Kidney (tissue), 14 donors: Measurements from ENCODE around the gene ABL1. TPM values are rescaled to one million over a fixed set of nuclear protein-coding genes. Genes with fewer than 3 reads are reported as not detected.

Experiments
- DNase-seq, 5 donors: peaks; one replicate each; pipeline ENCODE4 v3.0.0-alpha.2; 2013 to 2020
- FAIRE-seq: peaks from 2 replicates; lab custom pipeline; 2012; peaks lifted over from hg19 to GRCh38; lab: Jason Lieb, UNC
- H3K27ac ChIP-seq, 2 donors: one replicate each; pipeline ENCODE4 v1.7.0; 2013; ENCODE audit warnings: low read depth in 2 of 2, low read length in 2 of 2, inconsistent platforms in 1 of 2
- H3K27me3 ChIP-seq: one replicate; pipeline ENCODE4 v1.7.1; 2013; ENCODE audit warnings: low read length, inconsistent platforms; ENCODE audit not compliant: control insufficient read depth, insufficient read depth
- H3K36me3 ChIP-seq, 3 donors: one replicate each; pipeline versions ENCODE4 v1.7.0 to v1.7.1; 2013; ENCODE audit warnings: low read length in 3 of 3, control low read depth in 1 of 3, inconsistent platforms in 1 of 3; ENCODE audit not compliant: insufficient read depth in 3 of 3, control insufficient read depth in 2 of 3
- H3K4me1 ChIP-seq, 3 donors: one replicate each; pipeline versions ENCODE4 v1.7.0 to v1.7.1; 2013; ENCODE audit warnings: low read length in 3 of 3, inconsistent platforms in 1 of 3, low read depth in 1 of 3; ENCODE audit not compliant: control insufficient read depth in 2 of 3, insufficient read depth in 2 of 3
- H3K4me3 ChIP-seq, 3 donors: one replicate each; pipeline versions ENCODE4 v1.7.0 to v1.8.1; 2013; ENCODE audit warnings: low read length in 3 of 3, control low read depth in 1 of 3, inconsistent platforms in 1 of 3
- H3K9ac ChIP-seq, 3 donors: one replicate each; pipeline versions ENCODE4 v1.7.0 to v1.7.1; 2013; ENCODE audit warnings: low read length in 3 of 3, control low read depth in 1 of 3, inconsistent platforms in 1 of 3
- H3K9me3 ChIP-seq, 3 donors: one replicate each; pipeline versions ENCODE4 v1.7.0 to v1.7.1; 2013; ENCODE audit warnings: low read length in 3 of 3, control low read depth in 1 of 3, inconsistent platforms in 1 of 3; ENCODE audit not compliant: control insufficient read depth in 2 of 3, insufficient read depth in 1 of 3
- intact Hi-C: fragments of 100-400 bp; cut with DNase I; formaldehyde crosslinking; loops from one replicate; pipeline ENCODE4 v1.11.1; 2022
- polyA plus RNA-seq: library from polyadenylated mRNA; stranded (reverse); fragments of 350-450 nt; fragmentation: Illumina TruSeq; extraction: RNeasy Lipid Tissue Mini Kit (QIAGEN cat#74804); gene quantifications from one replicate; pipeline ENCODE4 v1.2.3, GENCODE V29; 2014; ENCODE audit warnings: low read depth, low replicate concordance; ENCODE audit not compliant: insufficient read depth
- total RNA-seq: library from RNA; stranded (reverse); fragmentation: NEBNext Ultra II Directional; extraction: Animal tissue kit (Norgen Biotek cat#: 25700); gene quantifications from one replicate; pipeline ENCODE4 v1.2.1, GENCODE V29; 2021
- TF ChIP-seq, protein P1 (sequence below): IDR thresholded peaks from 3 replicates; pipeline ENCODE4 v1.5.1; 2012; ENCODE audit warnings: mild to moderate bottlenecking, moderate library complexity, borderline replicate concordance; ENCODE audit not compliant: insufficient read depth; ENCODE audit errors: extremely low read depth
- donor health status: control.
- donor health status: control.
- donor health status: control.
- donor health status: control.
- donor health status: control.
- donor health status: DM: yes; HTN: yes; CAD: no.
- donor health status: Normal renal cell carcinoma (clear cell type).

Gene ABL1
- total and polyA plus RNA-seq, 2 donors from 2014 or later, result 15.0 to 63.6 TPM

DNA sequence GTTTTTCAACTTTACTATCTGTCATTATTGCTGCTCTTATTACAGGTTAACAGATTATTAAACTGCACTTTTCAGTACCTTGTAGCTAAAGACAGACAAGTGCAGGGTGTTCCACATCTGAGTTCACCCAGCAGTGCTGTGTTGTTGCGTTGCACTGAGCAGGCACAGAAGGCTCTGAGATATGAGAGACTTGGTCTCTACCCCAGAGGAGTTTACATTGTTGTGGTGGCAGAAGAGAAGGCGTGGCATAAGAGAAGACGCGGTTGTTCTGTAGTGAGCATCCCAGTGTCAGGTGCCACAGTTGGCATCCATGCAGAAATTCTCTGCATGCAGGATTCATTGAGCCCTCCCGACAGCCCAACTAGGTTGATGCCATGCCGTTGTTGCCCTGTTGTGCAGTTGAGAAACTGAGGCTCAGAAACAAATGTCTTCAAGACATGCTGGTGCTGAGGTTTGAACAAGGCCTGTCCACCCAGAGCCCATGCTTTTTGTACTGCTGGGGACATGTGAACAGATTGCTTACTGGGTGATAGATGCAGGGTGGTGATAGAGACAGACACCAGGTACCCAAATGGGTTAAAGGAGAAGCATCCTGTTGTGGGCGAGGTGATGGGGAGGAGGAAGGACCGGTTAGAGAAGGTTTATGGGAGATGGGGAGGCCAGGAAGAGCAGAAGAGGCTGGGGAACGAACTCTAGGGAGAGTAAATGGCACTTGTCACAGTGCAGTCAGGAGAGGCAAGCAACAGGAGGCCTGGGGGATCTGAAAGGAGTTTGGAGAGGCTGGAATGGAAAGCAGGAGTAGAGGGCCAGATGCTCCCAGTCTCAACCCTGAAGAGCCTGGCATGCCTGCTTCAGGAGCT lies 8.2 kb downstream of the ABL1 start:
- Histone ChIP-seq H3K9ac (peak overlapping the region in 1 of 3 donors; percentile 4), H3K36me3 (no peaks in the 10 kb centered on the region), H3K4me3 (no peak overlapping the region), H3K27me3 (no peaks in the 10 kb centered on the region), H3K4me1 (peaks cover 4 to 45% (median 33%) of the 10 kb centered on the region in 3 donors), H3K9me3 (no peaks in the 10 kb centered on the region), H3K27ac (no peak overlapping the region)
- DNase-seq, result no peak
- TF ChIP-seq, protein P1, sequence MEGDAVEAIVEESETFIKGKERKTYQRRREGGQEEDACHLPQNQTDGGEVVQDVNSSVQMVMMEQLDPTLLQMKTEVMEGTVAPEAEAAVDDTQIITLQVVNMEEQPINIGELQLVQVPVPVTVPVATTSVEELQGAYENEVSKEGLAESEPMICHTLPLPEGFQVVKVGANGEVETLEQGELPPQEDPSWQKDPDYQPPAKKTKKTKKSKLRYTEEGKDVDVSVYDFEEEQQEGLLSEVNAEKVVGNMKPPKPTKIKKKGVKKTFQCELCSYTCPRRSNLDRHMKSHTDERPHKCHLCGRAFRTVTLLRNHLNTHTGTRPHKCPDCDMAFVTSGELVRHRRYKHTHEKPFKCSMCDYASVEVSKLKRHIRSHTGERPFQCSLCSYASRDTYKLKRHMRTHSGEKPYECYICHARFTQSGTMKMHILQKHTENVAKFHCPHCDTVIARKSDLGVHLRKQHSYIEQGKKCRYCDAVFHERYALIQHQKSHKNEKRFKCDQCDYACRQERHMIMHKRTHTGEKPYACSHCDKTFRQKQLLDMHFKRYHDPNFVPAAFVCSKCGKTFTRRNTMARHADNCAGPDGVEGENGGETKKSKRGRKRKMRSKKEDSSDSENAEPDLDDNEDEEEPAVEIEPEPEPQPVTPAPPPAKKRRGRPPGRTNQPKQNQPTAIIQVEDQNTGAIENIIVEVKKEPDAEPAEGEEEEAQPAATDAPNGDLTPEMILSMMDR, result no peak
- intact Hi-C loops, result no loop called here
- FAIRE-seq, result no peak

DNA sequence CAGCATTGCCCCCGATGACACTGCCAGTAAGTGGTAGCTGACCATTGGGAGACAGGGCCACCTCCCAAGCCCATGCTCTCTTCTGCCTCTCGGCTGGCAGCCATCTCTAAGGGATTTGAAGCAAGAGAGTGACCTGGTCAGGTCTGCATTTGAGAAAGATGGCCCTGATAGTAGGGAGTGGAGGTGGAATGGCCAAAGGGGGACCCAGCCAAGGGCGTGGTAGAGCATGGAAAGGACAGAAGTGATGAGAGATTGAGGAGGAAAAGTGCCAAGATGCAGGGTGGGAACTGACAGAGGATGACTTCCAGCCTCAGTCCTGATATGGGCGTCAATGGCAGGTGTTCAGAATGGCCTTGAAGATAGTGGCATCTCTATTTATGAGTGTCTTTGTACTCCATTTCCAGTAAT lies 9.0 kb downstream of the ABL1 start:
- no peak overlapping the region for H3K27ac ChIP-seq
- no peak for FAIRE-seq
- intact Hi-C loops, result no loop called here

DNA sequence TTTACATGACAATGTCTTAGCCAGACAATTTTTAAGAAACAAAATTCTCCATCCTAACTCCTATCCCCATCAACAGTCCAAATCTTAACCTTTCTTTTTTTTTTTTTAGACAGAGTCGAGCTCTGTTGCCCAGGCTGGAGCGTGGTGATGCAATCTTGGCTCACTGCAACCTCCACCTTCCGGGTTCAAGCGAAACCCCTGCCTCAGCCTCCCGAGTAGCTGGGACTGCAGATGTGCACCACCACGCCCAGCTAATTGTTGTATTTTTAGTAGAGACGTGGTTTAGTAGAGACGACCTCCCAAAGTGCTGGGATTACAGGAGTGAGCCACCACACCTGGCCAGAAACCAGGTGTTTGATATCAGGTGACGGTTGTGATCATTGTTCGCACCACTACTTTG lies 10.2 kb downstream of the ABL1 start:
- Histone ChIP-seq H3K27ac (peak overlapping the region in 1 of 2 donors; percentile 90), H3K9me3 (no peaks in the 10 kb centered on the region), H3K4me3 (no peak overlapping the region), H3K9ac (no peak overlapping the region), H3K36me3 (no peaks in the 10 kb centered on the region), H3K4me1 (peaks cover 4 to 40% (median 26%) of the 10 kb centered on the region in 3 donors), H3K27me3 (no peaks in the 10 kb centered on the region)
- FAIRE-seq (no peak), DNase-seq (no peak)
- intact Hi-C loops, result no loop called here
- TF ChIP-seq, protein P1, result no peak

More for the DNA sequence above, 9.0 kb downstream of the ABL1 start:
- H3K27me3 ChIP-seq, result no peaks in the 10 kb centered on the region
- peaks cover 4 to 42% (median 32%) of the 10 kb centered on the region in 3 donors for H3K4me1 ChIP-seq
- no peaks in the 10 kb centered on the region for H3K36me3 ChIP-seq
- no peaks in the 10 kb centered on the region for H3K9me3 ChIP-seq
- H3K9ac ChIP-seq, result peak overlapping the region in 1 of 3 donors; percentile 3
- no peak overlapping the region for H3K4me3 ChIP-seq
- TF ChIP-seq, protein P1, result no peak
- DNase-seq, result no peak
